SK-N-MC (cell line): Measurements from ENCODE around the gene ZMAT3.
"Not testable (repeated sequence)": the region's sequence is repeated elsewhere in the genome, so short reads cannot be mapped to it uniquely, and the experiment has no call there.

Source experiments
- EZH2 ChIP-seq: fragments of 200-600 bp; sonication (generic); IDR thresholded peaks from one replicate; pipeline ENCODE4 v1.6.1; 2017; ENCODE audit warnings: antibody characterized with exemption
- FOXP2 ChIP-seq: optimal IDR thresholded peaks from 2 replicates; pipeline ENCODE3; 2011; ENCODE audit warnings: mild to moderate bottlenecking, moderate library complexity; ENCODE audit not compliant: insufficient read depth; ENCODE audit errors: extremely low read length, control extremely low read depth

GRCh38 chr3:179054565-179054964, 17.0 kb downstream of the ZMAT3 start:
- not testable (repeated sequence) for TF ChIP-seq FOXP2, EZH2
